Right lobe of liver (tissue), 4 donors: ENCODE data around the gene LRP5.

ENCODE experiments used
- CTCF ChIP-seq, 4 donors: fragments of 200-600 bp in 3 of 4; fragments of 450-650 bp in 1 of 4; IDR thresholded peaks; one replicate each; pipeline versions ENCODE4 v1.5.1 to v1.8.0; 2016 to 2022; ENCODE audit warnings: antibody characterized with exemption in 4 of 4, mild to moderate bottlenecking in 2 of 4
- POLR2A ChIP-seq: fragments of 450-650 bp; IDR thresholded peaks from one replicate; pipeline ENCODE4 v1.6.1; 2017; ENCODE audit warnings: antibody characterized with exemption, mild to moderate bottlenecking
- donor health status: DM: no; HTN: no; CAD: no.
- donor health status: DM: no; HTN: no; CAD: no.
- donor health status: DM: no; HTN: yes; CAD: no.

DNA sequence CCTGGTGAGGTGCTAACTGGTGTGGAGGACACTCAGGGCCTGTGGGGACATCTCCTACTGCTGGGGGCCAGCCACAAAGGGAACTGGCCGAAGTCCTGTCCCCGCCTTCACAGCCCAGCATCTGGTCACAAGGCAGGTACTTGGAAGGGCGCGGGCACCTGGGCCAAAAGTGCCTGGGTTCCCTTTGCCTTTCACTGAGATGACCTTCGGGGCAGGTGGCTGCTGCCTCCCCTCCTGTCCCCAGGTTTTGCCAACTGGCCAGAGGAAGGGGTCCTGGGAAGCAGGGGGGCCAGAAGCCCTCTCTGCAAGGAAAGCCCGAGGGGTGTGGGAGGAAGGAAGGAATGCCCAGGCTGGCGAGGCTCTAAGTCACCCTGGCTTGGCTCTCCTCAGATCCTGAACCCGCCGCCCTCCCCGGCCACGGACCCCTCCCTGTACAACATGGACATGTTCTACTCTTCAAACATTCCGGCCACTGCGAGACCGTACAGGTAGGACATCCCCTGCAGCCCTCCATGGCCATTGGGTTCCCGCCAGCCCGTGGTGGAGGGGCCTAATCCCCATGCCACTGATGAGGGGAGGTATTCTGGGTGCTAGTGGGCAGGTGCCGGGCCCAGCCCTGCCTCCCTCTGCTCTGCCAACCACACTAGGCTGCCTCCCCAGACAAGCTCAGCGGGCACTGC lies 133.8 kb downstream of the LRP5 start:
- TF ChIP-seq POLR2A = no peak
- TF ChIP-seq CTCF (IDR thresholded peaks at IDR 0.05) = no peak
